Mesothelial cell of epicardium (in vitro differentiated cells): ENCODE data around the gene HOGA1. TPM values are rescaled to one million over a fixed set of nuclear protein-coding genes. Genes with fewer than 3 reads are reported as not detected.
"Not testable (repeated sequence)": the region's sequence is repeated elsewhere in the genome, so short reads cannot be mapped to it uniquely, and the experiment has no call there.

Source experiments
- DNase-seq, 2 experiments: peaks; one replicate each; pipeline ENCODE4 v3.0.0; 2021; ENCODE audit warnings: low spot score in 2 of 2; ENCODE audit not compliant: unreplicated experiment in 2 of 2
- H3K27ac Mint-ChIP-seq: 2 replicates; pipeline ENCODE4 v1.8.0; 2021; ENCODE audit warnings: mixed read lengths
- H3K27me3 Mint-ChIP-seq: 2 replicates; pipeline ENCODE4 v1.8.0; 2021; ENCODE audit warnings: low read depth, mixed read lengths
- H3K36me3 Mint-ChIP-seq: 2 replicates; pipeline ENCODE4 v1.8.0; 2021; ENCODE audit warnings: mixed read lengths
- H3K4me1 Mint-ChIP-seq: 2 replicates; pipeline ENCODE4 v1.8.0; 2021; ENCODE audit warnings: mixed read lengths
- H3K4me3 Mint-ChIP-seq: 2 replicates; pipeline ENCODE4 v1.8.0; 2021; ENCODE audit warnings: mild to moderate bottlenecking, moderate library complexity, mixed read lengths
- H3K9me3 Mint-ChIP-seq: 2 replicates; pipeline ENCODE4 v1.8.0; 2021; ENCODE audit warnings: mixed read lengths
- total RNA-seq: library from RNA; stranded (reverse); gene quantifications from 3 replicates; pipeline ENCODE4 v1.2.1, GENCODE V29; 2021
- TF ChIP-seq, protein P1 (sequence below): fragments of 200-600 bp; sonication (generic); IDR thresholded peaks from one replicate; pipeline ENCODE4 v1.5.0; 2021; ENCODE audit warnings: antibody characterized with exemption; ENCODE audit not compliant: unreplicated experiment

The HOGA1 gene
- total RNA-seq, 1 donor from 2014 or later = 0.31 TPM

DNA sequence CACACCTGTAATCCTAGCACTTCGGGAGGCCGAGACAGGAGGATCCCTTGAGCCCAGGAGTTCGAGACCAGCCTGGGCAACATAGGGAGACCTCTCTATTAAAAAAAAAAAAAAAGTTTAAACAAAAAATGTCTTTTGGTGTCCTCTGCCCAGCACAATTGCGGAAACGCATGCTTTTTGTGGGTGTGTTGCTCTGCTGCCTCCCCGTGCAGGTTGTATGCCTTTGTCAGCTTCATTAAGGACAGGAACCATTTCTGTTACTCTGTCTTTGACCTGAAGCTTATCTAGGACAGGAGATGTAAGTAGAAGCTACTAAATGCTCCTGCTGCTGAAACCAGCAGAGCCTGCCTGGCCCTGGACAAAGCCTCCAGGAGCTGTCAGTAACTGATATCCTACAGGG lies 32.9 kb upstream of the HOGA1 start:
- peaks cover 36% of the 10 kb centered on the region for H3K4me1 Mint-ChIP-seq
- H3K36me3 Mint-ChIP-seq = peaks cover 3% of the 10 kb centered on the region
- peak overlapping the region; percentile 94 for H3K27ac Mint-ChIP-seq
- H3K9me3 Mint-ChIP-seq = peaks cover 8% of the 10 kb centered on the region
- DNase-seq = no peak
- TF ChIP-seq, protein P1, sequence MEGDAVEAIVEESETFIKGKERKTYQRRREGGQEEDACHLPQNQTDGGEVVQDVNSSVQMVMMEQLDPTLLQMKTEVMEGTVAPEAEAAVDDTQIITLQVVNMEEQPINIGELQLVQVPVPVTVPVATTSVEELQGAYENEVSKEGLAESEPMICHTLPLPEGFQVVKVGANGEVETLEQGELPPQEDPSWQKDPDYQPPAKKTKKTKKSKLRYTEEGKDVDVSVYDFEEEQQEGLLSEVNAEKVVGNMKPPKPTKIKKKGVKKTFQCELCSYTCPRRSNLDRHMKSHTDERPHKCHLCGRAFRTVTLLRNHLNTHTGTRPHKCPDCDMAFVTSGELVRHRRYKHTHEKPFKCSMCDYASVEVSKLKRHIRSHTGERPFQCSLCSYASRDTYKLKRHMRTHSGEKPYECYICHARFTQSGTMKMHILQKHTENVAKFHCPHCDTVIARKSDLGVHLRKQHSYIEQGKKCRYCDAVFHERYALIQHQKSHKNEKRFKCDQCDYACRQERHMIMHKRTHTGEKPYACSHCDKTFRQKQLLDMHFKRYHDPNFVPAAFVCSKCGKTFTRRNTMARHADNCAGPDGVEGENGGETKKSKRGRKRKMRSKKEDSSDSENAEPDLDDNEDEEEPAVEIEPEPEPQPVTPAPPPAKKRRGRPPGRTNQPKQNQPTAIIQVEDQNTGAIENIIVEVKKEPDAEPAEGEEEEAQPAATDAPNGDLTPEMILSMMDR = no peak
- H3K27me3 Mint-ChIP-seq = no peaks in the 10 kb centered on the region
- H3K4me3 Mint-ChIP-seq = no peak overlapping the region

GRCh38 chr10:97553575-97554031 lies 30.6 kb upstream of the HOGA1 start:
- Mint-ChIP-seq H3K4me1 (peaks cover 27% of the 10 kb centered on the region), H3K9me3 (peaks cover 8% of the 10 kb centered on the region), H3K36me3 (peaks cover 3% of the 10 kb centered on the region), H3K4me3 (no peak overlapping the region), H3K27me3 (no peaks in the 10 kb centered on the region), H3K27ac (no peak overlapping the region)
- TF ChIP-seq, protein P1 = peak; percentile 38
- DNase-seq = peak in 1 of 2 experiments; percentile 56

DNA sequence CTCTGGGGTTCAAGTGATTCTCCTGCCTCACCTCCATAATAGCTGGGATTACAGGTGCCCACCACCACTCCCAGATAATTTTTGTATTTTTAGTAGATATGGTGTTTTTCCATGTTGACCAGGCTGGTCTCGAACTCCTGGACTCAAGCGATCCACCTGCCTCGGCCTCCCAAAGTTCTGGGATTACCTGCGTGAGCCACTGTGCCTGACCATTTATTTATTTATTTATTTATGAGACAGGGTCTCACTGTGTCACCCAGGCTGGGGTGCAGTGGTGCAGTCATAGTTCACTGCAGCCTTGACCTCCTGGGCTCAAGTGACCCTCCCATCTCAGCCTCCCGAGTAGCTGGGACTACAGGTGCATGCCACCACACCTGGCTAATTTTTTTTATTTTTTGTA lies 29.9 kb upstream of the HOGA1 start:
- H3K4me3 Mint-ChIP-seq, DNase-seq, H3K36me3 Mint-ChIP-seq, H3K27me3 Mint-ChIP-seq, H3K27ac Mint-ChIP-seq, H3K9me3 Mint-ChIP-seq: not testable (repeated sequence)
- H3K4me1 Mint-ChIP-seq = peaks cover 23% of the 10 kb centered on the region

- not testable (repeated sequence) for H3K9me3 Mint-ChIP-seq, DNase-seq, H3K27ac Mint-ChIP-seq, H3K27me3 Mint-ChIP-seq, H3K4me3 Mint-ChIP-seq, H3K36me3 Mint-ChIP-seq
- peaks cover 11% of the 10 kb centered on the region for H3K4me1 Mint-ChIP-seq
These were observed 28.6 kb upstream of the HOGA1 start for GRCh38 chr10:97555541-97555940.

GRCh38 chr10:97560731-97561381 lies 23.3 kb upstream of the HOGA1 start:
- H3K27ac Mint-ChIP-seq, H3K4me1 Mint-ChIP-seq, H3K36me3 Mint-ChIP-seq, H3K9me3 Mint-ChIP-seq, H3K27me3 Mint-ChIP-seq, H3K4me3 Mint-ChIP-seq, DNase-seq: not testable (repeated sequence)

DNA sequence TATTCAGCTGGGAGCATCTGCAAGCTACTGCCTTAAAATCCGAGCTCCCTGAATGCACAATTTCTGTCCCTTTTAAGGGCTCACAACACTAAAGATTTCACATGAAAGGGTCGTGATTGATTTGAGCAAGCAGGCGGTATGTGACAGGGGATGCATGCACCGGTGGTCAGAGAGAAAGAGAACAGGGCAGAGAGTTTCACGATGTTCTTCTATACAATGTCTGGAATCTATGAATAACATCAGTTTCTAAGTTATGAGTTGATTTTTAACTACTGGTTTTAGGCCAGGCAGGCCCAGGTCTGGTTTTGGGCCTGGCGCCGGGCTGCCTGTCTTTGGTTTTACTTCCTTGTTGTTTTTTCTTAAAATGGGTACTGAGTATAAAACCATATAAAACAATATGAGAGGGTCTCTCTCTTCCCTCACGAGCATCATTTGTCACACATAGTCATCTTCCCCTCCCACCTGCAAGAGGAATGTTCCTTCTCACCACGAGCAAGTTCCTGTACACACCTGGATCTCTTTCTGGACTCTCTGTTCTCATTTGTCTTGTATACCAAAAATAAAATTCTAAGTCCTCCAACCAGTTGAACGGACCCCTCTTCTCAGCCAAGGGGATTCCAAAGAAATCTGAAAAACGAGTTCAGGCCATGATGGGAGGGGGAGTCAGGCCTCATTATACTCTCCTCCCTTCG lies 22.7 kb upstream of the HOGA1 start:
- H3K27me3 Mint-ChIP-seq, H3K9me3 Mint-ChIP-seq, H3K4me1 Mint-ChIP-seq, H3K36me3 Mint-ChIP-seq, H3K27ac Mint-ChIP-seq, DNase-seq, H3K4me3 Mint-ChIP-seq: not testable (repeated sequence)

DNA sequence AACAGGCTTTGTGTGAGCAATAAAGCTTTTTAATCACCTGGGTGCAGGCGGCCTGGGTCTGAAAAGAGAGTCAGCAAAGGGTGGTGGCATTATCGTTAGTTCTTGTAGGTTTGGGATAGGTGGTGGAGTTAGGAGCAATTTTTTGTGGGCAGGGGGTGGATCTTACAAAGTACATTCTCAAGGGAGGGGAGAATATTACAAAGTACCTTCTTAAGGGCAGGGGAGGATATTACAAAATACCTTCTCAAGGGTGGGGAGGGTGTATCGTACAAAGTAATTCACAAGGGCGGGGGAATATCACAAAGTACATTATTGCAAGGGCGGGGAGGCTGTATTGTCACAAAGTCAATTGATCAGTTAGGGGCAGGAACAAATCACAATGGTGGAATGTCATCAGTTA lies 21.9 kb upstream of the HOGA1 start:
- not testable (repeated sequence) for H3K27ac Mint-ChIP-seq, DNase-seq, H3K36me3 Mint-ChIP-seq, H3K4me1 Mint-ChIP-seq, H3K27me3 Mint-ChIP-seq, H3K9me3 Mint-ChIP-seq, H3K4me3 Mint-ChIP-seq

DNA sequence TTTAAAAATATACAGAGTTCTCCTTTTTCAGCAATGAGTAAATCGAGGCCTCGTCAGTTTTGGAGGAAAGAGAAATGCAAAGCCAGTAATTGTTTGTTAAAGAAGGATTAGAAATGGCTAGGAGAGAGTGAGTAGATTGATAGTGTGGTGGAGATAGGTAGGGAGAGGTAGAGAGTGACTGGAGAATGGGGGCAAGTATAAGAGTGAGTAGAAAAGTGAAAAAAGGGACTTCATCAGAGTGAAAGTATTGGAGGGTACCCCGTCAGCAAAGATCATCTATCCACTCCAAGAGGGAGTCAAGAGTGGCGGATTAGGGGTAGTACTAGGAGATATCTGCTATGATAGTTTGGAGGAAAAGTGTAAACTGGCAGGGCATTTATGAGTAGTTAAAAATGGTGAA lies 20.9 kb upstream of the HOGA1 start:
- DNase-seq = no peak
- Mint-ChIP-seq H3K27me3 (no peaks in the 10 kb centered on the region), H3K4me1 (peaks cover 6% of the 10 kb centered on the region)

More for the DNA sequence above, 20.9 kb upstream of the HOGA1 start:
- no peak overlapping the region for H3K4me3 Mint-ChIP-seq
- peaks cover 9% of the 10 kb centered on the region for H3K9me3 Mint-ChIP-seq
- H3K36me3 Mint-ChIP-seq = no peaks in the 10 kb centered on the region
- TF ChIP-seq, protein P1 = no peak
- H3K27ac Mint-ChIP-seq = no peak overlapping the region
